ENCODE measurements around the gene NPPA.
"Not testable (repeated sequence)": the region's sequence is repeated elsewhere in the genome, so short reads cannot be mapped to it uniquely, and the experiment has no call there.

The NPPA gene

DNA sequence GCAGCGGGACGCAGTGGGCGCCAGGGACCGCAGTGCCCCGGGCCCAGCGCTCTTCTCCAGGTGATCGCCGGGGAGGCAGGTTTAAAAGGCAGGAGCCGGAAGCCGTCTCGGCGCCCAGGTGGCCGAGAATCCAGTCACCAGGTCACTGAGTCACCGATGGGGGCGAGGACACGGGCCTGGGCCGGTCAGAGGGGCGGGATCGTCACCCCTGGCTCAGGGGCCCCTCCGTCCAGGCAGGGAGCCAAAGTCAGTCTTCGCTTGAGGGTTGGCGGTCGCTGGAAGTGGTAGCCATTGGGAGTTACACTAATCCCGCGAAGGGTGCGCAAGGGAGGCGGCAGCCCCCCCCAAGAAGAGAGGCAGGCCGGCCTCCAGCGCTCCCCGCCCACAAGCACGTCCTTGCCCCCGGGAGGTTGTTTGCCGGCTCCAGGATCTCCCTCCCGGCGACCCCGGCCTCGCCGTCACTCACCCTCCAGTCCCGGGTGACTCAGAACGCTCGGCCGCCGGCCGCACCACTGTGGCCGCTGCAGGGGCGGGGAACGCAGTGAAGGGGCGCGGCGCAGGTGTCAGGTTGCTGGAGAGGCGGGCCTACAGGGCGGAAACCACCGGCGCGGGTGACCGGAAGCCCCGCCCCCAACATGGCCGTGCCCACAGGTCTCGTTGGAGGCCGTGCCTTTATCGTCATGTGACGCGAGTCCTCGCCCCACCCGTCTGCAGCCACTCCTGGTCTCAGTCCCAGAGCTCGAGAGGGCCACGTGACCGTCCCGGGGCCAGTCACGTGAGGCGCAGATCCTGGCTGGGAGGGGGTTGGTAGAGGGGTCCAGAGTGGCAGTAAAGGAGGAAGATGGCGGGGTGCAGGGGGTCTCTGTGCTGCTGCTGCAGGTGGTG lies 41.9 kb downstream of the NPPA start, which contains the start of the genes CLCN6 and MTHFR:
Gene CLCN6 (plus strand): TSS at position 770 of the 885 bp plus-strand sequence. CDS start 72 bp downstream, at position 842.
Gene MTHFR (minus strand): TSS at position 543 of the 885 bp plus-strand sequence. CDS start 2,848 bp downstream, outside the sequence.
- peak; percentile 92 for DNase-seq

DNA sequence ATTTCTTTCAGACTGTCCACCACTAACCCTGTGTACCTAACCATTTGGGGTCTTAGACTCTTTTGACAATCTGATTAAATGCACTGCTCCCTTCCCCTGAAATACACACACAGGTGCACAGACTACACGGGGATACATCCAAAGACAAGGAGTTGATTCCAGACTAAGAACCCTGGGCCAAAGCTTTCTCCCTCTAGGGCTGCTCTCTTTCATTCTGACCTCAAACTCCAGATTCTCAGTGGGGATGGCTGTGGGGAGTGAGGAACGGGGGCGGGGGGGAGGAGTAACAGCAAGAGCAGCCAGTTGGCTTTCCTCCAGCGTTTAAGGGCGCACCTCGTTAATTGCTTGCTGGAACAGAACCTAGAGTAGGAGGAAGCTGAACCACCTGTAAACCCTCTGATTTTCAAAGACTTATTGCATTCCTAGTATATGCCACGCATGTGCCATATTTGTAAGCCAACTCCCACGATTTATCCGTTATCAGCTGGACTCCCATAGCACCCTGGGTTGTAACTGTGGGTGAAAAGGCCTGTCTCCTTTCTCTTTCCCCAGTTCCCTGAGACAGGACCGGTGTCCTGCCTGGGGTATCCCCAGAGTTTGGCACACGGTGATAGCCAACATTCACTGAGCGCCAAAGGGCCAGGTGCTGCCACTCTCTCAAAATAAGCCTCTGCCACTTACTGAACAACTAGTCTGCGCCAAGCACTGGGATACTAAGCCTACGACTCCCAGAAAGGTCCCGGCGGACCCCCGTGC lies 42.7 kb downstream of the NPPA start:
- DNase-seq, result peak; percentile 34

DNA sequence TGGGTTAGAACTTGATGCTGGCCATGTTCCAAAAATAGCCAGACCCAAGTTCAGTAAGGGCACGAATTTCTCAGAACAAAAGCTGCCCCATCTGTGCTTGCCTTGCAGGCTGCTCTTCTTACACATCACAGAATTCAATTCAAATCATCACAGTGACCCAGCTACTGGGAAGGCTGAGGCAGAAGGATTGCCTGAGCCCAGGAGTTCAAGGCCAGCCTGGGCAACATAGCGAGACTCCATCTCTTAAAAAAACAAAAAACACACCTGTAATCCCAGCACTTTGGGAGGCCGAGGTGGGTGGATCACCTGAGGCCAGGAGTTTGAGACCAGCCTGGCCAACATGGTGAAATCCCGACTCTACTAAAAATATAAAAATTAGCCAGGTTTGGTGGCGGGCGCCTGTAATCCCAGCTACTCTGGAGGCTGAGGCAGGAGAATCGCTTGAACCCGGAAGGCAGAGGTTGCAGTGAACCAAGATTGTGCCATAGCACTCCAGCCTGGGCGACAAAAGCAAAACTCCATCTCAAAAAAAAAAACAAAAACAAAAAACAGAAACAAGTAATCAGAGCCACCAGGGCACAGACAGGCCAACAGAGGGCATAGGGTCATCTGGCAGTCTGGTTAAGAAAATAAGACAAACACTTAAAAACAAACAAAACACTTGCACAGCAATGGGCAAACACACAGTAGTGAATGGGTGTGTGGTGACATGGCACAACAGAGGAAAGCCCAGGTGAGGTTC lies 43.5 kb downstream of the NPPA start:
- not testable (repeated sequence) for DNase-seq

DNA sequence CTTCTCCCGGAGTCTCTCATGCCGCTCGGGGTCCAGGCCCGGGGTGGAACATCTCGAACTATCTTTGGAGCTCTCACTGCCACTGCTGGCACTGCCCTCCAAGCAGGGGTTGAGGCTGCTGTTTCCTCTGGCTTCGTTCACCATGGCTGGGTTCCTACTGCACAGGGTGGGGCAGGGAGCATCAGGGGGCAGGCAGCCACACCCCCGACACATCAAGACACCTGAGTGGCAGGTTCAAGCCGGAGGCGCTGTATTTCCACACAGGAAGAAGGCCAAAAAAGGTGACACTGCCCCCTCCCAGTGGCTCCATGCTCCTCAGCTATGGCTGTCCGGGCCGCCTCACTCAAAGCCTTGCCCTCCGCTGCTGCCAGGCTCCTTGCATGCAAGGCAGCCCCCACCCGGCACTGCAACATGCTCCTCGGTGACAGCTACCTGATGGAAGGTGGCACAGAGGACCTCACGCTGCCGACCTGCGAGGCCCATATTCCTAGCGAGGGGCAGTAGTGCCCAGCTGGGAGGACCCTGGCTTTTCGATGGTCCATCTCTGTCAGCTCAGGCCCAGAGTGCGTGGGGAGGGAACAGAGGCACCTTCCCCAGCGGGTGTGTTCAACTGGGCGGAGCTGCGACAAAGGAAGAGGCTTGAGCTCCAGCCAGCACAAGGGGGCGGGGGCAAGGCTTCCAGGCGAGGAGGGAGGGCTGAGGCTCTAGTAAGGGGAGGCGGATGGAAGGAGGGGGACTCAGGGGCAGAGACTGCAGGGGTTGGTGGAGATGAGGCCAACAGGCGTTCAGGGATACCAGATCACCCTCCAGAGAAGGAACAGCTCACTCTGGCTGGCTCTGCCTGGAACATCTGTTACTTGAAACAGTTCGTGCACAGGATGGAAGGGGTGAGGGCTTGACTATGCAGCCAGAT lies 44.4 kb downstream of the NPPA start:
- DNase-seq, result peak; percentile 10

DNA sequence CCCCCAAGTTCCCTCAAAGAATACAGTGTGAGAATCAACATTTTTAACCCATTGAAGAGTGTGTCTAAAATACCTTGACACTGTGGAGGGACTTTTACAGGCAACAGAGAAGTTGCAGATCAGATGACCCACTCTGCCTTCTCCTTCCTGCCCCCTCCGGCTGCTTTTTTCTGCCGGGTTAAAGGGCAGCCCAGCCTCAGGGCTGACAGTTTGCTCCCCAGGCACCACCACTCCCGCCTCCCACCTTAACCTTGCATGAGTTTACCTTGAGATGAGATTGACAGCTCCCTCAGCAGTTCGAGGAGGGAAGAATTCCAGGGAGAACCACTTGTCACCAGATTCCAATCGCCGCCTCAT lies 45.0 kb downstream of the NPPA start:
- DNase-seq, result no peak

DNA sequence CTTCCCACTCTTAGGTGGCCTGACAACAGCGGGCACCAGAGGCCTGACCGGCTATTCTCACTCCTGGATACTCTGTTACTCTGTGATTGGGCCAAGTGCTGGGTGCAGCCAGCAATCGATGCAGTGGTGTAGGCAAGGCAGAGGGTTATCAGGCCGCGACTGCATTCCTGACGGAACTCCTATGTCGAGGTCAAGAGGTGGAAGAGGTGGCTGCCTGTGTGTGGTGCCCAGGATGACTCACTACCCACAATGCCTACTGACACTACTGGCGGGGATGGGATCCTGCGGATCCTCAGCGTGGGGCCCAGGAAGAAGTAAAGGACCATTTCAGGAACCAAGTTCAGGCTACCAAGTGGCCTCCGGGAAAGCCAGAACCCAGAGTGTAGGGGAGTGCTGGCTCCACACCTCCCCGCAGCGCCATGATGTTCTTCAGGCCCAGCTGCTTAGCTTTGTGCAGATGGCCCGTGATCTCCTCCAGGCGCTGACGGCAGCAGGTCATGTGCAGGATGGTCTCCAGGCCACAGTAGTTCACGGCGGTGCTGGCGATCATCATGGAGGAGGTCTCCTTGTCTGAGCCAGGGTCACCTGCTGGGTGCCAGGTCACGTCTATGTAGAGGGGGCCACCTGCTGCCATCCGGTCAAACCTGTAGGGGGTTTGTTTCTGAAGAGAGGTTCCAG lies 46.7 kb downstream of the NPPA start:
- DNase-seq, result no peak

DNA sequence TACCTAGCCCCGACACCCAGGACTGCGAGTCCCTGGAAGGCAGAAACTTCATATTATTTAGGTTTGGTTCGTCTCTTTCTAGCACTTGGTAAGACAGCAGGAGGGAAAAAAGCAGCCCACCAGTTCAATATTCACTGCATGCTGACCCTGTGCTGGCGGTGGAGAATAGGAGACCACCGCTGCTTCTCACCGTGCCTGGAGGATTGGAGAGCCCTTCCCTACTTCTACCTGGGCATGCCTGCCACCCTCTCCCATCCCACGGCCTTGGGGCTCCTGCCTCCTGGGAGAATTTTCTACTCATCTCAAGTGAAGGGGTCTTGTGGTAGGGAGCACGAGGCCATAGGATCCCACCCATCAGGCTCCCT lies 47.2 kb downstream of the NPPA start:
- DNase-seq, result no peak

DNA sequence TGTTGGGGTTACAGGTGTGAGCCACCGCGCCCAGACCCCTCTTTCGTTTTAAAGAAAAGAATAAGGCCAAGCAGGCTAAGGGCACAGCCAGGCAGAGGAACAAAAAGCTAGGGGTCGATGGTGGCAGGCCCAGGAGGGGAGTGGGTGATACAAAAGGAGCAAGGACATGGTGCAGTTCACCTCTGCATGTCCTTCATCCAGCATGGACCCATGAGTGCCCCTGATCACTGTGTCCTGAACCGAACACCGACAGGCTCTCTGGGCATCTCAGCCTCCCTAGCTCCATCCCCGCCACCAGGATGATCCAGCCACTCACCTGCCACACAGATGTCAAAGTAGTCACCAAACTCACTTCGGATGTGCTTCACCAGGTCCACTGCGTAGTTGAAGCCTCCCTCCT lies 47.7 kb downstream of the NPPA start:
- no peak for DNase-seq

DNA sequence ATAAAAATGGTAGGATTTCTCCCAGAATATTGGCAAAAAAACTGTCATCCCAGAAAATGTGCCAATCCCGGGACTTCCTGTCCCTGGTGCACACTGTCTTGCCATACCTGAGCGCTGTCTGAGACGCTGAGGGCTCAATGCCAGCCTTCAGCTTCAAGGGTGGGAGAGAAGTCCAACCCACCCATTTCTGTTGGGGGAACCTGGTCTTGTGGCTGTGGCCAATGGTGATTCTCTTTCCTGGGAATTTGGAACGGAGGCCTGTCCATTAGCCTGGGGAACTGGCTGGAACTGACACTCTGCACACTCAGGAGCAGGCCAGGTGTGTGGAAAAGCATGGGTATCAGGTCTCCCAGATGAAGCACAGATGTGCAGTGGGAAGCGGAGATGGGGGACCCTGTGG lies 48.5 kb downstream of the NPPA start:
- no peak for DNase-seq

DNA sequence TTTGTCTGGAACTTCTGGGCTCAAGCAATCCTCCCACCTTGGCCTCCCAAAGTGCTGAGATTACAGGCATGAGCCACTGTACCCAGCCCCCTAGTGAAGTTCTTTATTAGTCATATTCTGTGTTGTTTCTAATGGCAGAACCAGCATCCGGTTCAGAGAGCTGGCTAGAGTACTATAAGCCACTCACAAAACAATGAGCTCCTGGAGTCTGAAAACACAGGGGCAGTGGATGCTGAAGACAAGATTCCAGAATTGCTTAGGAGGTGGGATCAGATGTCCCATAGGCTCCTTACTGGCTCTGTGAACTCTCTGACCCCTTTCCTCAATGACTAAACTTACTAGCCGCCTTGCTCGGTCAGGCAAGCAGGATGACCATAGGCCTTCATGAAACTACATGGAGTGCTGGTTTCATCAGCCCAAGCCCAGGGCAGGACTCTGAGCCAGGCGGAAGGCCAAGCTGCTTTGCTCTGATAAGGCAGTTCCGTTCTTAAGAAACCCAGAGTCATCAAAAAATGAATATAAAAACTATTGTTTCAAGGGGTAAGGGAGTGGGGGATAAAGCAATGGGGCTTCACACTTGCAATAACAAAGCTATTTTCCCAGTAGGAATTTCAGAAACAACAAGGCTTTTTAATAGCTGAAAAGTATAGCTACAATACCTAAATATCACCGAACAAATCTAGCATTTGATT lies 49.9 kb downstream of the NPPA start:
- no peak for DNase-seq

DNA sequence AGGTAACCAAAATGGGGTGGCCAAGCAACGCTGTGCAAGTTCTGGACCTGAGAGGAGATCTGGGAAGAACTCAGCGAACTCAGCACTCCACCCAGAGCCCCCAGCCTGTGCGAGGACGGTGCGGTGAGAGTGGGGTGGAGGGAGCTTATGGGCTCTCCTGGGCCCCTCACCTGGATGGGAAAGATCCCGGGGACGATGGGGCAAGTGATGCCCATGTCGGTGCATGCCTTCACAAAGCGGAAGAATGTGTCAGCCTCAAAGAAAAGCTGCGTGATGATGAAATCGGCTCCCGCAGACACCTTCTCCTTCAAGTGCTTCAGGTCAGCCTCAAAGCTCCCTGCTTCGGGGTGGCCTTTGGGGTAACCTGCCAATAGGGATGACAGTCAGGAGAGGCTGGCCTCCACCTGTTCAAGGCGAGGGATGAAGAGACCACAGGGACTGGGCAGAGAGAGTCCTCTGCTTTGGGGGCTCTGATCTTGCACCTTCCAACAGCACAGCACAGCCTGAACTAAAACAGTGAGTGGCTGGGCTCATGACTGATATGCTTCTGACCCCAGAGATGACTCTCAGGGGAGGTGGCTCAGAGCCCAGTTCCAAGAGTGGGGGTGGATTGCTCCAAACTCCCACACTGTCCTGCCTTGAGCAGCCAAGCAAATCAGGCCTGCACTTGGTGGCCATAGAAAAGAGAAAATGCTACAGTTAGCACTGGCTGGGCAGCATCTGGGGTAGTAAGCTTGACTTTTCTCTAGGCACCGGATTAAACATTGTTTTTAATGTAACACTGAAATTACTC lies 51.4 kb downstream of the NPPA start:
- DNase-seq, result no peak

Measured in NCI-H774 (cell line).